Measurements from ENCODE around the gene CEP44. TPM values are rescaled to one million over a fixed set of nuclear protein-coding genes. Genes with fewer than 3 reads are reported as not detected.
"Not testable (repeated sequence)": the region's sequence is repeated elsewhere in the genome, so short reads cannot be mapped to it uniquely, and the experiment has no call there.

Gene CEP44
- total and polyA plus RNA-seq, 2 donors = 11.5 to 55.6 TPM

DNA sequence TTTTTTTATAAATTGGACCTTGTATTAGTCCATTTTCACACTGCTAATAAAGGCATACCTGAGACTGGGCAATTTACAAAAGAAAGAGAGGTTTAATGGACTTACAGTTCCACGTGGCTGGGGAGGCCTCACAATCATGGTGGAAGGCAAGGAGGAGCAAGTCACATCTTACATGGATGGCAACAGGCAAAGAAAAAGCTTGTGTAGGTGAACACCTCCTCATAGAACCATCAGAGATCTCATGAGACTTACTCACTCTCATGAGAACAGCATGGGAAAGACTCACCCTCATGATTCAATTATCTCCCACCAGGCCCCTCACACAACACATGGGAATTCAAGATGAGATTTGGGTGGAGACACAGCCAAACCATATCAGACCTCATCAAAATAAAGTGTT lies 80.1 kb downstream of the CEP44 start:
- not testable (repeated sequence) for H3K36me3 ChIP-seq (ENCODE audit: insufficient read depth); H3K4me1 ChIP-seq (ENCODE audit: insufficient read depth); DNase-seq (ENCODE audit: extremely low spot score); H3K4me3 ChIP-seq (ENCODE audit: low read depth, low read length); H3K27ac ChIP-seq (ENCODE audit: low read depth)
- 77% methylated on average over 1 of the region's 1 CpG for WGBS

DNA sequence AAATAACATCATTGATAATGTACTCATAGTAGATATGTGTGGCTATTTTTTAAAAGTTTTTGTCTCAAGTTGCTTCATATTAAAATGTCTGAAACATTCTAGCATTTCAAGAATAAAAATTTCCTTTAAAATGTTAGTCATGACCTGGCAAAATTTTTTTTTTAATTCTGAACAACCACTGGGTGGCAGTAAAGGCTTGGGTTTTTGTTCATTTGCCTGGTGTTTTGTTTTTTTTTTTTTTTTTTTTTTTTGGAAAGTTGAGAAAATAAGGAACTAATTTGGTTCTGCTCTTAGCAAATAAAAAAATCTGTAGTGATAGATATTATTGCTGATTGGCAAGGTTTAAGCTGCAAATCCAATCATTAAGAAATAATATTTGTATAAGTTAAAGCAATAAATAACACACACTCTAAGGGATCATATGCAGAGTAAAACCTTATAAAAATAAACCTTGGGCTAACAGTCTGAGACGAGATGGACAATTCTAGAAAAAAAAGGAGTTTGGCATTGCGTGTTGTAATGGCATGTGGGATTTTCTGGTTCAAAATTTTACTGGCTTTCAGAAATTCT lies 81.4 kb downstream of the CEP44 start:
- 21% methylated on average over 2 of the region's 2 CpGs for WGBS
- H3K4me1 ChIP-seq (ENCODE audit: insufficient read depth) = no peaks in the 10 kb centered on the region
- H3K36me3 ChIP-seq (ENCODE audit: insufficient read depth) = no peaks in the 10 kb centered on the region
- H3K4me3 ChIP-seq (ENCODE audit: low read depth, low read length) = no peak overlapping the region
- peak; percentile 13 for DNase-seq (ENCODE audit: extremely low spot score)
- H3K27ac ChIP-seq (ENCODE audit: low read depth) = no peak overlapping the region

DNA sequence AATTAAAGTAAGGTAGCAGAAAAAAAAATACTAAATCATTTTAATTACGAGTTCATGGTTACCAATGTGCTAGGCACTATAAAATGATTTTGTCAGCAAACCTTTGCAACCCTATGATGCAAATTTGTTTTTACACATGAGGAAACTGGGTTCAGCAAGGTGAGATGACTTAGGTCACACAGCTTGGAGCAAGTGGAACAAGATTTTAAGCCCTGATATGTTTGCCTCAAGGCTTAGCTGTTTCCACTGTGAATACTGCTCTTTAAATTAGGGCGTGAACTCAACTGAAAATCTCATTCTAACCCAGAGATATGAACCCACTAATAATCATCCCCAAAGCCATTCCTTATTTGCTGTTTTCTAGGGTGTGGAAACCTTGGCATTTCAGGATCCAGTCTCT lies 86.3 kb downstream of the CEP44 start:
- no peak overlapping the region for H3K4me3 ChIP-seq (ENCODE audit: low read depth, low read length)
- no peak overlapping the region for H3K27ac ChIP-seq (ENCODE audit: low read depth)
- no peak for DNase-seq (ENCODE audit: extremely low spot score)
- H3K4me1 ChIP-seq (ENCODE audit: insufficient read depth) = no peaks in the 10 kb centered on the region
- WGBS = 71% methylated on average over 2 of the region's 2 CpGs
- H3K36me3 ChIP-seq (ENCODE audit: insufficient read depth) = no peaks in the 10 kb centered on the region

DNA sequence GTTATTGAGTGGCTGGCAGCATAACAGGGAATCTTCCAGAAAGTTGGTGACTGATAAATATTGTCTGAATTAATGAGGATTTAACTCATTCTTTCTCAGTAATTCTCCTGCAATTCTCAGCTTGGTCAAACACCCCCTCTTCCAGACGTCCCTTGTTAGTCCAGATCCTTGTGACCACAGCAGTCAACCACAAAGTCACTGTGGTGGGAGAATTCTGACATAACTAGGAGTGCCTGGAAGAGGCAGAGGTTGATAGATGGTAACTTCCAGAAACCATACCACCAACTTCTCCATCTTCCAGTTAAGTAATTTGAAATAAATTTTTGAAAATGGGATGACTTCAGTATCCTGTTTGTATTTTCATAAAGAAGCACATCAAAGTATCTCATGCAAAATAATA lies 90.1 kb downstream of the CEP44 start:
- Histone ChIP-seq H3K36me3 (ENCODE audit: insufficient read depth) (no peaks in the 10 kb centered on the region), H3K4me3 (ENCODE audit: low read depth, low read length) (no peak overlapping the region), H3K4me1 (ENCODE audit: insufficient read depth) (no peaks in the 10 kb centered on the region), H3K27ac (ENCODE audit: low read depth) (no peak overlapping the region)
- DNase-seq (ENCODE audit: extremely low spot score) = no peak
- WGBS = 89% methylated on average over 1 of the region's 1 CpG

DNA sequence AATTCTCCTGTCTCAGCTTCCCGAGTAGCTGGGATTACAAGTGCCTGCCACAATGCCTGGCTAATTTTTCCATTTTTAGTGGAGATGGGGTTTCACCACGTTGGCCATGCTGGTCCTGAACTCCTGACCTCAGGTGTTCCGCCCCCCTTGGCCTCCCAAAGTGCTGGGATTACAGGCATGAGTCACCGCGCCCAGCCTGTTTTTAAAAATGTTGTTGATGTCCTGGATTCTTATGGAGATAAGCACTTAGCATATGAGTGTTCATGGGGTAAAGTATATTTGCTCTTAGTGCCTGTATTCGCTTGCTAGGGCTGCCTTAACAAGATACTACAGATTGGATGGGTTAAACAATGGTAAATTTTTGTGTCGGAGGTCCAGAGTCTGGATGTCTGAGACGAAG lies 91.7 kb downstream of the CEP44 start:
- DNase-seq (ENCODE audit: extremely low spot score) = no peak
- 84% methylated on average over 8 of the region's 8 CpGs for WGBS
- Histone ChIP-seq H3K36me3 (ENCODE audit: insufficient read depth) (no peaks in the 10 kb centered on the region), H3K4me1 (ENCODE audit: insufficient read depth) (no peaks in the 10 kb centered on the region), H3K4me3 (ENCODE audit: low read depth, low read length) (no peak overlapping the region), H3K27ac (ENCODE audit: low read depth) (no peak overlapping the region)

DNA sequence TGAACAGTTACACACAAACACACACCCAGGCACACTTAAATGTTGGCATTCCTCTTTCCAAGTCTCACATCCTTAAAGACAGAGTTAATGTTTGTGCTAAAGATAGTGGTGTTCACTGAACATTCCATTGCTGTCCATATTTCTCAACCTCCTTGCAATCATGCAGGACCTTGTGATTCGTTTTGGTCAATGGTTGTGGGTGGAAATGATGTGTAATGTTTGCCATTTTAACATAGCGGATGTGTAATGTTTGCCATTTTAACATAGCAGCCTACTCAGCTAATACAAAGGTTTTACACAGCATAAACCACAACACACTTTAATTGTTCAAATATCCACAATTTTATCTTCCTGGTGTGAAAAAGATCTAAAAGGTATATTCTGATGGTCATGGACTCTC lies 93.9 kb downstream of the CEP44 start:
- H3K4me3 ChIP-seq (ENCODE audit: low read depth, low read length) = no peak overlapping the region
- no peak for DNase-seq (ENCODE audit: extremely low spot score)
- no peak overlapping the region for H3K27ac ChIP-seq (ENCODE audit: low read depth)
- H3K4me1 ChIP-seq (ENCODE audit: insufficient read depth) = no peaks in the 10 kb centered on the region
- 65% methylated on average over 2 of the region's 2 CpGs for WGBS
- no peaks in the 10 kb centered on the region for H3K36me3 ChIP-seq (ENCODE audit: insufficient read depth)

DNA sequence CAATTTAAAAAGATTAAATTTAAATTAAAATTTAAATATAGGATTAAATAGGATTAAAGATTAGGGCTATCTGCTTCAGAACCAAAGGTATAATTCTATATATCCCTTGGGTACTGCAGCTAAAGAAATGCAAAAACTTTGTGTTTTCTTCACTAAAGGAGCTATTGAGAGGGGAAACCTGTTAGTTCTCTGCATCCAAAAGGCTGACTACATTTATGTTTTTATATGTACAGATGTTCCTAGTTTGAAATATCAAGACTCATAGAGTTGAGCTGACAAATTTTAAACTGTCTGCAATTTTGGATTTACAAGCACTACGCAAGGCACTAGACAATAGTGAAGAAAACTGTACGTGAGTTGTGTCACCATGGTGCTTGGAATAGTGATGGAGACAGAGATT lies 95.2 kb downstream of the CEP44 start:
- Histone ChIP-seq H3K27ac (ENCODE audit: low read depth) (no peak overlapping the region), H3K36me3 (ENCODE audit: insufficient read depth) (no peaks in the 10 kb centered on the region), H3K4me3 (ENCODE audit: low read depth, low read length) (no peak overlapping the region), H3K4me1 (ENCODE audit: insufficient read depth) (no peaks in the 10 kb centered on the region)
- WGBS = 88% methylated on average over 2 of the region's 2 CpGs
- no peak for DNase-seq (ENCODE audit: extremely low spot score)

DNA sequence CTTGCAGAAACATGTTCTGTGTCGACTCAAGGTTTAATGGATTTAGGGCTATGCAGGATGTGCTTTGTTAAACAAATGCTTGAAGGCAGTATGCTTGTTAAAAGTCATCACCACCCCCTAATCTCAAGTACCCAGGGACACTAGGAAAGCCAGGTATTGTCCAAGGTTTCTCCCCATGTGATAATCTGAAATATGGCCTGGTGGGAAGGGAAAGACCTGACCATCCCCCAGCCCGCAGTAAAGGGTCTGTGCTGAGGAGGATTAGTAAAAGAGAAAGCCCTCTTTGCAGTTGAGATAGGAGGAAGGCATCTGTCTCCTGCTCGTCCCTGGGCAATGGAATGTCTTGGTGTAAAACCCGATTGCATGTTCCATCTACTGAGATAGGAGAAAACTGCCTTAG lies 96.5 kb downstream of the CEP44 start:
- H3K4me1 ChIP-seq (ENCODE audit: insufficient read depth); DNase-seq (ENCODE audit: extremely low spot score); H3K4me3 ChIP-seq (ENCODE audit: low read depth, low read length); H3K36me3 ChIP-seq (ENCODE audit: insufficient read depth); H3K27ac ChIP-seq (ENCODE audit: low read depth): not testable (repeated sequence)
- 62% methylated on average over 4 of the region's 4 CpGs for WGBS

DNA sequence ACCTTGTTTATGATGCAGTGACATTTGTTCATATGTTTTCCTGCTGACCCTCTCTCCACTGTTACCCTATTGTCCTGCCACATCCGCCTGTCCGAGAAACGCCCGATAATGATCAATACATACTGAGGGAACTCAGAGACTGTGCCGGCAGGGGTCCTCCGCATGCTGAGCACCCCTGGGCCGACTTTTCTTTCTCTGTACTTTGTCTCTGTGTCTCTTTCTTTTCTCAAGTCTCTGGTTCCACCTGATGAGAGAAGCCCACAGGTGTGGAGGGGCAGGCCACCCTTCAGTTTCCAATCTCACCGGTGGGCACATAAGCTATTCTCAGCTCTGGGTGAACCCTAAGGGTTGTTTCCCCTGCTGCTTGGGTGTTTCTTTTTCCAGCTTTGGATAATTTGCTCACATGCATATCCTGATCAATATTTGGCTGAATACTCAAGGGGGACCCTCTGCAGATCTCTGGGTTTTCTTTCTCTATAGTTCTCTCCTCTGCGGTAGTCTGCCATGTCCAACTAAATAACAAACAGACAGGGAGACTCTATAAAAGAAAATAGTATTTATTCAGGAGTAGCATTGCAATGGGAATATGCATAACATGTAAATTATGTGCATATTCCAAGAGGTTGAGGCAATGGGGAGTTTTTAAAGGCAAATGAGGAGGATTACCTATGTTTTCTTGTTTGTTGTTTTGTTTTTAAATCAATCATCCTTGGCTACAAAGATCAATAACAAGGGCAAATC lies 97.2 kb downstream of the CEP44 start:
- no peak overlapping the region for H3K27ac ChIP-seq (ENCODE audit: low read depth)
- DNase-seq (ENCODE audit: extremely low spot score) = no peak
- no peaks in the 10 kb centered on the region for H3K36me3 ChIP-seq (ENCODE audit: insufficient read depth)
- no peaks in the 10 kb centered on the region for H3K4me1 ChIP-seq (ENCODE audit: insufficient read depth)
- 88% methylated on average over 9 of the region's 9 CpGs for WGBS
- no peak overlapping the region for H3K4me3 ChIP-seq (ENCODE audit: low read depth, low read length)

DNA sequence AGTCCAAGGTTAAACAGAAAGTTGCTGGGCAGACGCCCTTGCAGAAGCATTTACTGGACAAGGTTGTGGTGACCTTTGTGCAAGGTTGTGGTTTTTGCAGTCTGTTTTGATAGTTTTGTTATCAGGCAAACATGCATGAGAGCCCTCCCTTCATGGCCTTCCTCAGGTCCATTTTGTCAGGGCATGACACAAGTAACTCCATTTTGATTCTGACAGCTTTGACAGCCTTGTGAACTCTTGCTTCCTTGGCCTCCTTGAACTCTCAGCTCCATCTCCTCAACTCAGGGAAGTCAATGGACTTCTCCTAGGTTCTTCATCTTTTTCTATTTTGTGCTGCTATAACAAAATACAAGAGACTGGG lies 97.7 kb downstream of the CEP44 start:
- DNase-seq (ENCODE audit: extremely low spot score) = no peak
- Histone ChIP-seq H3K4me3 (ENCODE audit: low read depth, low read length) (no peak overlapping the region), H3K36me3 (ENCODE audit: insufficient read depth) (no peaks in the 10 kb centered on the region), H3K4me1 (ENCODE audit: insufficient read depth) (no peaks in the 10 kb centered on the region), H3K27ac (ENCODE audit: low read depth) (no peak overlapping the region)
- WGBS = 40% methylated on average over 1 of the region's 1 CpG

Other genes starting within 250 kb of the CEP44 start
- 69.4 TPM for gene FBXO8, start 244 bp upstream of the CEP44 start, total RNA-seq
- 33.6 TPM for gene FBXO8, start 244 bp upstream of the CEP44 start, polyA plus RNA-seq
- 148 TPM for gene HPGD, start 238.6 kb downstream of the CEP44 start, total RNA-seq
- 51.6 TPM for gene HPGD, start 238.6 kb downstream of the CEP44 start, polyA plus RNA-seq

Measured in urinary bladder (tissue), 4 donors.